Measurements from ENCODE around the gene EXOC3L2. TPM values are rescaled to one million over a fixed set of nuclear protein-coding genes. Genes with fewer than 3 reads are reported as not detected.

The EXOC3L2 gene
- total RNA-seq, 1 experiment from 2014 or later, result not detected

DNA sequence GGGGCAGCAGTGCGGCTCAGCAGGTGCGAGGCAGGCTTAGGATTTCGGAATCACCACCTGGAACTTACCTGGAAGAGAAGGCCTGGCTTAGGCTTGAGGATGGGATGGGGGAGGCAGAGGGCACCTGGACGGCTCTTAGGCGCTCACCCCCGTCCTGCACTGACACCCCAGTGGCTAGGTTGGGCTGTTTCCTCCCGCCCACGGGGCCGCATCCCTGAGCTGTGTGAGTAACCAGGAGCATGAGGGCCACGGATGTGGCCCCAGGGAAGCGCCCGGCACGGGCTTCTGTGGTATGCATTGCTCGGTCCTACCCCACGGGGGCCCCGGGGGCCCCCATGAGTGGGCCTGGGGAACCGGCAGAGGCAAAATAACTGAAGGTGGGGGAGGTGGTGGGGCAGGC, 82.1 kb downstream of the EXOC3L2 start:
- intact Hi-C loops (cut with micrococcal nuclease; ENCODE audit: unreplicated experiment), result no loop called here
- CTCF ChIA-PET, result no interaction called here
- H3K9me3 Mint-ChIP-seq (ENCODE audit: low read depth, unreplicated experiment), result no peaks in the 10 kb centered on the region
- H3K4me1 Mint-ChIP-seq (ENCODE audit: low read depth, unreplicated experiment), result peaks cover 33% of the 10 kb centered on the region
- TF ChIP-seq, protein P1, sequence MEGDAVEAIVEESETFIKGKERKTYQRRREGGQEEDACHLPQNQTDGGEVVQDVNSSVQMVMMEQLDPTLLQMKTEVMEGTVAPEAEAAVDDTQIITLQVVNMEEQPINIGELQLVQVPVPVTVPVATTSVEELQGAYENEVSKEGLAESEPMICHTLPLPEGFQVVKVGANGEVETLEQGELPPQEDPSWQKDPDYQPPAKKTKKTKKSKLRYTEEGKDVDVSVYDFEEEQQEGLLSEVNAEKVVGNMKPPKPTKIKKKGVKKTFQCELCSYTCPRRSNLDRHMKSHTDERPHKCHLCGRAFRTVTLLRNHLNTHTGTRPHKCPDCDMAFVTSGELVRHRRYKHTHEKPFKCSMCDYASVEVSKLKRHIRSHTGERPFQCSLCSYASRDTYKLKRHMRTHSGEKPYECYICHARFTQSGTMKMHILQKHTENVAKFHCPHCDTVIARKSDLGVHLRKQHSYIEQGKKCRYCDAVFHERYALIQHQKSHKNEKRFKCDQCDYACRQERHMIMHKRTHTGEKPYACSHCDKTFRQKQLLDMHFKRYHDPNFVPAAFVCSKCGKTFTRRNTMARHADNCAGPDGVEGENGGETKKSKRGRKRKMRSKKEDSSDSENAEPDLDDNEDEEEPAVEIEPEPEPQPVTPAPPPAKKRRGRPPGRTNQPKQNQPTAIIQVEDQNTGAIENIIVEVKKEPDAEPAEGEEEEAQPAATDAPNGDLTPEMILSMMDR (IDR thresholded peaks at IDR 0.05; ENCODE audit: unreplicated experiment), result no peak
- H3K27ac Mint-ChIP-seq (ENCODE audit: unreplicated experiment), result no peak overlapping the region
- no TSS peak for BruUV-seq (replicated peaks)
- no peak overlapping the region for H3K4me3 Mint-ChIP-seq (ENCODE audit: low read depth, unreplicated experiment)
- peaks cover 57% of the 10 kb centered on the region for H3K36me3 Mint-ChIP-seq (ENCODE audit: insufficient read depth, unreplicated experiment)
- peaks cover 8% of the 10 kb centered on the region for H3K27me3 Mint-ChIP-seq (ENCODE audit: unreplicated experiment)
- DNase-seq, result no peak

DNA sequence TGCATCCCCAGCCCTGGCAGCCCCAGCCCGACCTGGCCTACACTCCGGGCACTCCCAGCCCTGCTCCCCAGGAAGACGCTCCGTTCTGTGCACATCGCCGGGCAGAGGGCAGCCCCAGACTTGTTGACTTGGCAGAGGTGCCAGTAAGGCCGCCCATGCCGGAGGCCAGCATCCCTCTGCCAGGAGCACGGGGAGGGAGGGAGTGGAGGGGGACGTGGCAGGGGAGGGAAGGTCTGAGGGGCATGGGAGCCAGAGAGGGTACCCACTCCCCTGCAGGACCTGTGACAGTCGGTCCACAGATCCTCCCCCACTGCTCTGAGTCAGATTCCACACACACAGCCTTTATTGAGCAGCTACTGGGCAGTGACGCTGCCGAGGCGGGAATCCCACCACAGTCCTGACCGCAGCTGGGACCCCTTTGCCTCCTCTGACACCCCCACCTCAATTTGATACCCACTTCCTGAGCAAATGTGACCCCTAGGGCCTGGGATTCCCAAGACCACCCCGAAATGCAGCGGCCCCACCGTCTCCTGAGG, 82.5 kb downstream of the EXOC3L2 start:
- TF ChIP-seq, protein P1 (IDR thresholded peaks at IDR 0.05; ENCODE audit: unreplicated experiment), result no peak
- intact Hi-C loops (cut with micrococcal nuclease; ENCODE audit: unreplicated experiment), result no loop called here
- no peak overlapping the region for H3K27ac Mint-ChIP-seq (ENCODE audit: unreplicated experiment)
- peaks cover 12% of the 10 kb centered on the region for H3K27me3 Mint-ChIP-seq (ENCODE audit: unreplicated experiment)
- no peak for DNase-seq
- H3K4me1 Mint-ChIP-seq (ENCODE audit: low read depth, unreplicated experiment), result peaks cover 33% of the 10 kb centered on the region
- no TSS peak for BruUV-seq (replicated peaks)
- no peaks in the 10 kb centered on the region for H3K9me3 Mint-ChIP-seq (ENCODE audit: low read depth, unreplicated experiment)
- CTCF ChIA-PET, result interaction anchor here (0.6 to 1.1 kb wide), 2 partner anchors 14 to 16 kb away, joined by 3 to 6 read pairs; partner anchors contain the start of genes BLOC1S3 and TRAPPC6A
- H3K4me3 Mint-ChIP-seq (ENCODE audit: low read depth, unreplicated experiment), result no peak overlapping the region
- peaks cover 60% of the 10 kb centered on the region for H3K36me3 Mint-ChIP-seq (ENCODE audit: insufficient read depth, unreplicated experiment)

Other genes with a start within 250 kb of the EXOC3L2 start
- 37.9 and 44.5 TPM in 2 replicates for gene RELB, start 243.9 kb downstream of the EXOC3L2 start, total RNA-seq (2022)
- 115 and 126 TPM in 2 replicates for gene CLASRP, start 206.4 kb downstream of the EXOC3L2 start, total RNA-seq (2022)
- gene ZNF296, start 168.9 kb downstream of the EXOC3L2 start, total RNA-seq (2022), result 5.3 and 6.3 TPM in 2 replicates
- gene GEMIN7, start 166.1 kb downstream of the EXOC3L2 start, total RNA-seq (2022), result 36.0 and 42.0 TPM in 2 replicates
- gene PPP1R37, start 152.2 kb downstream of the EXOC3L2 start, total RNA-seq (2022), result 45.7 and 59.7 TPM in 2 replicates
- gene NKPD1, start 84.4 kb downstream of the EXOC3L2 start, total RNA-seq (2022), result 0.64 TPM in 2 replicates
- 55.7 and 57.0 TPM in 2 replicates for gene TRAPPC6A, start 67.2 kb downstream of the EXOC3L2 start, total RNA-seq (2022)
- gene BLOC1S3, start 66.6 kb downstream of the EXOC3L2 start, total RNA-seq (2022), result 22.7 and 25.2 TPM in 2 replicates
- gene MARK4, start 5.9 kb upstream of the EXOC3L2 start, total RNA-seq (2022), result 45.9 and 50.3 TPM in 2 replicates
- gene CKM, start 77.5 kb upstream of the EXOC3L2 start, total RNA-seq (2022), result not detected in 2 replicates
- gene KLC3, start 95.3 kb upstream of the EXOC3L2 start, total RNA-seq (2022), result 3.3 and 4.5 TPM in 2 replicates
- 56.4 and 57.7 TPM in 2 replicates for gene ERCC2, start 125.2 kb upstream of the EXOC3L2 start, total RNA-seq (2022)
- 98.4 and 135 TPM in 2 replicates for gene PPP1R13L, start 159.7 kb upstream of the EXOC3L2 start, total RNA-seq (2022)
- 22.5 and 25.8 TPM in 2 replicates for gene POLR1G, start 161.2 kb upstream of the EXOC3L2 start, total RNA-seq (2022)
- 55.7 and 58.9 TPM in 2 replicates for gene ERCC1, start 178.5 kb upstream of the EXOC3L2 start, total RNA-seq (2022)
- 18.7 and 23.8 TPM in 2 replicates for gene FOSB, start 222.6 kb upstream of the EXOC3L2 start, total RNA-seq (2022)

Data from Calu3 (cell line).